ENCODE measurements around the gene SCART1. TPM values are rescaled to one million over a fixed set of nuclear protein-coding genes. Genes with fewer than 3 reads are reported as not detected.

Gene SCART1
- total RNA-seq, 1 donor from 2014 or later, result 1.3 TPM

DNA sequence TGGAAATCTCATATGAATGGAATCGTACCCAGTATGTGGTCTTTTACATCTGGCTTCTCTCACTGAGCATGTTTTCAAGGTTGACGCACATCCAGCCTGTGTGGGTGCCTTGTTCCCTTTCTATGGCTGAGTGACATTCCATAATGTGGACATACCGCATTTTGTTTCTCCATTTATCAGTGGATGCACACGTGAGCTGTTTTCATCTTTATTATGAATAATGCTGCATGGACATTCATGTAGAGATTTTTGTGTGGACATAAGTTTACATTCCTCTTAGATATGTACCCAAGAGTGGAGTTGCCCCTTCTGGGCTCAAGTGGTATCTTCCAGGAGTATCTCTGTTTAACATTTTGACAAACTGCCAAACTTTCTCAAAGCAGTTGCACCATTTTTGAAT, 1.3 kb upstream of the SCART1 start:
- Mint-ChIP-seq H3K9me3 (peaks cover 22% of the 10 kb centered on the region), H3K4me1 (ENCODE audit: low read depth) (no peaks in the 10 kb centered on the region), H3K27ac (no peak overlapping the region), H3K27me3 (ENCODE audit: low read depth) (peaks cover 4% of the 10 kb centered on the region), H3K4me3 (ENCODE audit: low read depth) (no peak overlapping the region), H3K36me3 (ENCODE audit: low read depth) (peaks cover 6% of the 10 kb centered on the region)
- DNase-seq (ENCODE audit: low spot score), result no peak
- intact Hi-C loops (cut with micrococcal nuclease), result no loop called here

DNA sequence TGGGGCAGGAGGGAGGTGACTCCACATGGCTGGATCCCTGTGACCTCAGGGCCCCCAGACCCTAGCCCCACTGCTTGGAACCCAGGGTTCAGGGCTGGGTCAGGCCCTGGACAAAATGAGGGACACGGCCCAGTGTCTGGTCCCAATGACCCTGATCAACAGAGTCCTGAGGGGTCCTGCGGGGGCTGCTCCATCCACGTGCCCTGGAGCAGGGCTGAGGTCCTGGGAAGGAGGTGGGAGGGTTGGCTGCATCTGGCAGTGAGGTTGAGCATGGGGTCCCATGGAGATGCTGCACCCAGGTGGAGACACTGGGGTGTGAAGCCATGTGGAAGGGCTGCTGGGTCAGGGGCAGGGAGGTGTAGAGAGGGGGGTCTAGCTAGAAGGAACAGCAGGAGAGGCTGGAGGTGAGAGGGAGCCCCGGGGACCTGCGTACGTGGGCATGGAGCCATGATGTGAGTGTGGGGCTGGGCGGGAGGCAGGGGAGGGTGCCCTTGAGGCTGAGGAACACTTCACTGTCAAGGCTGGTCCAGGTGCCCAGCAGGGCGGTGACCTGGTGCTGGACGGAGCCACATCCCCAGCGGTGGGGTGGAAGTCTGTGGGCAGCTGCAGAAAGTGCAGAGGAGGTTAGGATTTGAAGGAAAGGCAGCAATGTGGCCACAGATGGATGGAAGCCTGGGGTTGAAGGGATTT, 604 bp downstream of the SCART1 start:
- no peak for DNase-seq (ENCODE audit: low spot score)
- no peak overlapping the region for H3K4me3 Mint-ChIP-seq (ENCODE audit: low read depth)
- H3K4me1 Mint-ChIP-seq (ENCODE audit: low read depth), result no peaks in the 10 kb centered on the region
- no peak overlapping the region for H3K27ac Mint-ChIP-seq
- H3K36me3 Mint-ChIP-seq (ENCODE audit: low read depth), result no peaks in the 10 kb centered on the region
- H3K9me3 Mint-ChIP-seq, result peaks cover 3% of the 10 kb centered on the region
- intact Hi-C loops (cut with micrococcal nuclease), result no loop called here
- peaks cover 4% of the 10 kb centered on the region for H3K27me3 Mint-ChIP-seq (ENCODE audit: low read depth)

DNA sequence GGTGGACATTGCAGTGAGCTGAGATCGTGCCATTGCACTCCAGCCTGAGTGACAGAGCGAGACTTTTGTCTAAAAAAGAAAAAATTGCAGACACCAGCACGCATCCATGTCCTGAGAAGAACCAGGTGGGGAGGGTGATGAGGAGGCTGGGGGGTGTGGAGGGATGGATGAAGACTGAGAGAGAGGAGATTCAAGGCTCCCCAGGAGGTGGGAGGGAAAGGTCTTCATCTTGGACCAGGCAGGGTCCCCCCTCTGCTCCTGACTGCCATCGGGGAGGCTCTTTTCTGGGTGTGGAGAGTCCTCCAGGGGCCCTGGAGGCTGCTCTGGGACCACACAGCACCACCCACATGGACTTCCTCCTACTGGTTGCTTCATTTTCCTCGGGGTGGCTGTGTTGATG, 1.5 kb downstream of the SCART1 start:
- no peak overlapping the region for H3K4me3 Mint-ChIP-seq (ENCODE audit: low read depth)

DNA sequence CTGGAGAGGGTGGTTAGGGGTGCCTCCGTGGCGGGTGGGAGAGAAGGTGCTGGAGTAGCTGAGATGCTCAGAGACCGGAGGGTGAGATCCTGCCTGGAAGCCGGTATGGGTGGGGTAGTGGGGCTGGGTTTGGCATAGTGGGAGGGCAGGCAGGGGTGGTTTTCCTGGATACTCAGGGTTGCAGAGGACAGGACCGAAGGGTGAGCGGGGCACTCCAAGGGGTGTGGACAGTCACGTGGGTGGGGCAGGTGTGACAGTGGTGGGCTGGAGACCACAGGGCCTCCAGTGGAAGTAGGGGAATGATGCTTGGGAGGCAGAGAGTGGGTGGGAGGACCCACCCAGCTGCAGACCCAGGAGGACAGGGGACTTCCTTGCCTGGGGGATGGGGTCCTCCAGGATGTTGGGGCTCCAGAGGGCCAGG, 1.9 kb downstream of the SCART1 start:
- DNase-seq (ENCODE audit: low spot score), result no peak
- Mint-ChIP-seq H3K4me1 (ENCODE audit: low read depth) (no peaks in the 10 kb centered on the region), H3K4me3 (ENCODE audit: low read depth) (no peak overlapping the region), H3K9me3 (no peaks in the 10 kb centered on the region), H3K27me3 (ENCODE audit: low read depth) (peaks cover 2% of the 10 kb centered on the region), H3K36me3 (ENCODE audit: low read depth) (no peaks in the 10 kb centered on the region), H3K27ac (no peak overlapping the region)
- intact Hi-C loops (cut with micrococcal nuclease), result no loop called here

More for the DNA sequence above, 1.5 kb downstream of the SCART1 start:
- intact Hi-C loops (cut with micrococcal nuclease), result no loop called here
- Mint-ChIP-seq H3K36me3 (ENCODE audit: low read depth) (no peaks in the 10 kb centered on the region), H3K4me1 (ENCODE audit: low read depth) (no peaks in the 10 kb centered on the region), H3K27me3 (ENCODE audit: low read depth) (peaks cover 2% of the 10 kb centered on the region), H3K27ac (no peak overlapping the region), H3K9me3 (no peaks in the 10 kb centered on the region)
- no peak for DNase-seq (ENCODE audit: low spot score)

DNA sequence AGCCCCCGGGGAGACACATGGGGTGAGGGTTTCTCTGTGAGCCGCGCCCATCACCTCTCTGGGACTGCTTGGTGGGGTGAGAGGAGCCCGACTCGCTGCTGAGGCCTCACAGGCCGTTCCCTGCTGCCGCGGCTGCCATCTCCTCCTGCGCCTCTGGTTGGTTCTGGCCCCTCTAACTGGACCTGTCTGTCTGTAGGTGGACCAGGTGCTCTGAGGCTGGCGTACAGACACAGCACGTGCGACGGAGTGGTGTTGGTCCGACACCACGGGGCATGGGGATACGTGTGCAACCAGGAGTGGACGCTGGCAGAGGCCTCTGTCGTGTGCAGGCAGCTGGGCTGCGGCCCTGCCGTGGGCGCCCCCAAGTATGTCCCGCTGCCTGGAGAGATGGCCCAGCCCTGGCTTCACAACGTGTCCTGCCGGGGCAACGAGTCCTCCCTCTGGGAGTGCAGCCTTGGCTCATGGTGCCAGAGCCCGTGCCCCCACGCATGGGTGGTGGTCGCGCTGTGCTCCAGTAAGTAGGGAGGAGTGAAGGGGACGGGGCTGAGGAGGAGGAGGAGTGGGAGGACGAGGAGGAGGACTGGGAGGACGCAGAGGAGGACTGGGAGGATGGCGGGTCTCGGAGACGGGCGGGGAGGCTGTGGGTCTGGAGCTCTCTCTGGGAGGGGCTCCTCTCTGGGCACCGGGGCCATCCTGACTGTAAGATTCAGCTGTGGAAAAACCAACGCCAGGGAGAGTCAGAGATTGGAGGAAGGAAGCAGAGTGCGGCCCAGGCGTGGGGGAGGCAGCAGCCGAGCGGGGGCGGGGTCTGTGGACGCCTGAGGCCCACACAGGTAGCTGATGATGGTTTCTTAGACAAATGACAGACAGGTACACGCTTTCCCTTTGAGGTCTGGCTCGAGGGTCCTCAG, 2.6 kb downstream of the SCART1 start:
- H3K4me1 Mint-ChIP-seq (ENCODE audit: low read depth), result no peaks in the 10 kb centered on the region
- H3K9me3 Mint-ChIP-seq, result no peaks in the 10 kb centered on the region

DNA sequence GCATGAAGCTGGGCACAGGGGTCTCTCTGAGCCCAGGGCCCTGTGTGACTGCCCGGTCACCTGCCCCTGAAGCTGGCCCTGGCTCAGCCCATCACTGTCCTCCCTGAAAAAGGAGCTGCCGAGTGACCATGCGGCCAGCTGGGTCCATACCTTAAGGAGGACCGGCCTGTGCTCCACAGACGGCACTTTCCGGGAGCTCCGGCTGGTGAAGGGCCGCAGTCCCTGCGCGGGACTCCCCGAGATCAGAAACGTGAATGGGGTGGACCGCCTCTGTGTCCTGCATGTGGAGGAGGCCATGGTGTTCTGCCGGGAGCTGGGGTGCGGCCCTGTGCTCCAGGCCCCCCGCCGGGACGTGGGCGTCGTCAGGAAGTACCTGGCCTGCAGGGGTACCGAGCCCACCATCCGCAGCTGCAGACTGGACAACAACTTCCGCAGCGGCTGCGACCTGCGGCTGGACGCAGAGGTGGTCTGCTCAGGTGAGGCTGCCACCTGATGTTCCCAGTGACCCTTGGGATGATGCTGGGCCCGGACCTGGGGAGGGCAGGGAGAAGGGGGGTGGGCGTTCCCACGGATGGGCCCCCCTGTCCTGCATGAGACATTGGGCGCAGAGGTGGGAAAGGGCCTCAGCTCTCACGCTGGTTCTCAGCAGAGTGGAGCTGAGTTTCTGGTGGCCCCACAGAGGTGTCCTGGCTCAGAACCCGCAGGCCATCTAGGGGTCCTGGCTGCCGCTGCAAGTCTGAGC, 3.5 kb downstream of the SCART1 start:
- H3K9me3 Mint-ChIP-seq, result no peaks in the 10 kb centered on the region
- no peaks in the 10 kb centered on the region for H3K4me1 Mint-ChIP-seq (ENCODE audit: low read depth)
- no peak overlapping the region for H3K4me3 Mint-ChIP-seq (ENCODE audit: low read depth)
- H3K27ac Mint-ChIP-seq, result no peak overlapping the region
- intact Hi-C loops (cut with micrococcal nuclease), result no loop called here
- no peaks in the 10 kb centered on the region for H3K36me3 Mint-ChIP-seq (ENCODE audit: low read depth)
- H3K27me3 Mint-ChIP-seq (ENCODE audit: low read depth), result no peaks in the 10 kb centered on the region
- DNase-seq (ENCODE audit: low spot score), result no peak

More for the DNA sequence above, 2.6 kb downstream of the SCART1 start:
- peaks cover 2% of the 10 kb centered on the region for H3K27me3 Mint-ChIP-seq (ENCODE audit: low read depth)
- no peak overlapping the region for H3K4me3 Mint-ChIP-seq (ENCODE audit: low read depth)
- intact Hi-C loops (cut with micrococcal nuclease), result no loop called here
- H3K36me3 Mint-ChIP-seq (ENCODE audit: low read depth), result no peaks in the 10 kb centered on the region
- H3K27ac Mint-ChIP-seq, result no peak overlapping the region
- no peak for DNase-seq (ENCODE audit: low spot score)

DNA sequence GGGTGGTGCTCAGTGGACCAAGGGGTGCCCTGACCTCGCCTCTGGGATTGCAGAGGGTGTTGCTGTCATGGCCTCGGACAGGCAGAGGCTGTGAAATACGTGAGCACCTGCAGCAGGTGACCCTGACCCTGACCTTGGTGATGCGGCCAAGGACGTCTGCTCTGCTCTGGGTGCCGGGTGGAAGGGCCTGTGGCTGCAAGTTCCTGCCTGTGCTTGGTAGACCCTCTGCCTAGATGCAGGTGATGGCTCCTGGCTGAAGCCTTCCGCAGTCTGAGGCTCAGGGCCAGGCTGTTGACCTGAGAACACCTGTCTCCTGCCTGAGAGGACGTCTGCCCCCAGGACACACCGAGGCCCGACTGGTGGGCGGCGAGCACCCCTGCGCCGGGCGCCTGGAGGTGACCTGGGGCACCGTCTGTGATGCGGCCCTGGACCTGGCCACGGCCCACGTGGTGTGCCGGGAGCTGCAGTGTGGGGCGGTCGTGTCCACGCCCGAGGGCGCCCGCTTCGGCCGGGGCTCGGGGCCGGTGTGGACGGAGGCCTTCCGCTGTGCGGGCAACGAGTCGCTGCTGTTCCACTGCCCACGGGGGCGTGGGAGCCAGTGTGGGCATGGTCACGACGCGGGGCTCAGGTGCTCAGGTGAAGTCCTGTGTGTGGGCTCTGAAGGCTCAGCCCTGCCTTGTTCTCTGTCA, 4.4 kb downstream of the SCART1 start:
- H3K4me3 Mint-ChIP-seq (ENCODE audit: low read depth), result no peak overlapping the region
- H3K4me1 Mint-ChIP-seq (ENCODE audit: low read depth), result no peaks in the 10 kb centered on the region
- no peaks in the 10 kb centered on the region for H3K27me3 Mint-ChIP-seq (ENCODE audit: low read depth)
- H3K27ac Mint-ChIP-seq, result no peak overlapping the region
- intact Hi-C loops (cut with micrococcal nuclease), result no loop called here
- no peak for DNase-seq (ENCODE audit: low spot score)
- no peaks in the 10 kb centered on the region for H3K9me3 Mint-ChIP-seq
- no peaks in the 10 kb centered on the region for H3K36me3 Mint-ChIP-seq (ENCODE audit: low read depth)

DNA sequence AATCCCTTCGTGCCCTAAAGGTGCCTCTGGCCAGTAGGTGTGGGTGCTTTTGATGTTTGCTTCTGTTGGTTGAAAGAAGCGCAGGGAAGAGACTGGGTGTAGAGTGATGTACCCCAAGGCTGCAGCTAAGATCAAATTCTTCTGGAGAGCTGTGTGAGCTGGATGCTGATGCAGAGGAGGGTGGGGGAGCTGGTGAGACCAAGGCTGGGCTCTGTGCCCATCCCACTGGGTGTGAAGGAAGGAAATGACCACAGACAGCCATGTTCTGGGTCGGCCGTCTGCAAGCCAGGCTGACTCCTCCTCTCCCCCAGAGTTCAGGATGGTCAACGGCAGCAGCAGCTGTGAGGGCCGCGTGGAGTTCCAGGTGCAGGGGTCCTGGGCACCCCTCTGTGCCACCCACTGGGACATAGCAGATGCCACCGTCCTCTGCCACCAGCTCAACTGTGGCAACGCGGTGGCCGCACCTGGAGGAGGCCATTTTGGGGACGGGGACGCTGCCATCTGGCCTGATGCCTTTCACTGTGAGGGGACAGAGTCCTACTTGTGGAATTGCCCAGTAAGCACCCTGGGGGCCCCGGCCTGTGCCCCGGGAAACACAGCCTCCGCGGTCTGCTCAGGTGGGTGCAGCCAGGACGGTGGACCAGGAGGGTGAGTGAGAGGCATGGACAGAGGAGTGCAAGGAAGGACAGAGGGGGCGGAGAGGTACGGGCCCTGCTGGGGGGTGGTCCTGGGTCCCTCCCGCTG, 5.1 kb downstream of the SCART1 start:
- intact Hi-C loops (cut with micrococcal nuclease), result no loop called here
- peaks cover under 1% of the 10 kb centered on the region for H3K27me3 Mint-ChIP-seq (ENCODE audit: low read depth)
- no peak overlapping the region for H3K27ac Mint-ChIP-seq
- H3K4me1 Mint-ChIP-seq (ENCODE audit: low read depth), result no peaks in the 10 kb centered on the region
- no peak for DNase-seq (ENCODE audit: low spot score)
- H3K9me3 Mint-ChIP-seq, result no peaks in the 10 kb centered on the region
- H3K4me3 Mint-ChIP-seq (ENCODE audit: low read depth), result no peak overlapping the region
- no peaks in the 10 kb centered on the region for H3K36me3 Mint-ChIP-seq (ENCODE audit: low read depth)

DNA sequence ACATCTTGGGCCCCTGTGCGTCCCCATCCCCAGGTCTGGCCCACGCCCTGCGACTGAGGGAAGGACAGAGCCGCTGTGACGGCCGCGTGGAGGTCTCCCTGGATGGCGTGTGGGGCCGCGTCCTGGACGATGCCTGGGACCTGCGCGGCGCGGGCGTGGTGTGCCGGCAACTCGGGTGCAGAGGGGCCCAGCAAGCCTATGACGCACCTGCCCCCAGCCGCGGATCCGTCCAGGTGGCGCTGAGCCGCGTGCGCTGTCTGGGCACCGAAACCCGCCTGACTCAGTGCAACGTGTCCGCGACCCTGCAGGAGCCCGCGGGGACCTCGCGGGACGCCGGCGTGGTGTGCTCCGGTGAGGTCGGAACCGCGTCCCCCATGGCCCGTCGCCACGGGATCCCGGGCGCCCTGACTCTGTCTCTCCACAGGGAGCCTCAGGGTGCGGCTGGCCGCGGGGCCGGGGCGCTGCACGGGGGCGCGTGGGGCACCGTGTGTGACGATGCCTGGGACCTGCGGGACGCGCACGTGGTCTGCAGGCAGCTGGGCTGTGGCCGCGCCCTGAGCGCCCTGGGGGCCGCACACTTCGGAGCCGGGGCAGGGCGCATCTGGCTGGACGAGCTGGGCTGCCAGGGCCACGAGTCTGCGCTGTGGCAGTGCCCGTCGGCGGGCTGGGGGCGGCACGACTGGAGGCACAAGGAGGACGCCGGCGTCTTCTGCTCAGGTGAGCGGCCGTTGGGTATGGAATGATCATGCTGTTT, 5.9 kb downstream of the SCART1 start:
- Mint-ChIP-seq H3K4me1 (ENCODE audit: low read depth) (no peaks in the 10 kb centered on the region), H3K9me3 (no peaks in the 10 kb centered on the region), H3K27ac (no peak overlapping the region), H3K27me3 (ENCODE audit: low read depth) (peaks cover 7% of the 10 kb centered on the region), H3K4me3 (ENCODE audit: low read depth) (no peak overlapping the region), H3K36me3 (ENCODE audit: low read depth) (no peaks in the 10 kb centered on the region)
- intact Hi-C loops (cut with micrococcal nuclease), result no loop called here
- DNase-seq (ENCODE audit: low spot score), result no peak

DNA sequence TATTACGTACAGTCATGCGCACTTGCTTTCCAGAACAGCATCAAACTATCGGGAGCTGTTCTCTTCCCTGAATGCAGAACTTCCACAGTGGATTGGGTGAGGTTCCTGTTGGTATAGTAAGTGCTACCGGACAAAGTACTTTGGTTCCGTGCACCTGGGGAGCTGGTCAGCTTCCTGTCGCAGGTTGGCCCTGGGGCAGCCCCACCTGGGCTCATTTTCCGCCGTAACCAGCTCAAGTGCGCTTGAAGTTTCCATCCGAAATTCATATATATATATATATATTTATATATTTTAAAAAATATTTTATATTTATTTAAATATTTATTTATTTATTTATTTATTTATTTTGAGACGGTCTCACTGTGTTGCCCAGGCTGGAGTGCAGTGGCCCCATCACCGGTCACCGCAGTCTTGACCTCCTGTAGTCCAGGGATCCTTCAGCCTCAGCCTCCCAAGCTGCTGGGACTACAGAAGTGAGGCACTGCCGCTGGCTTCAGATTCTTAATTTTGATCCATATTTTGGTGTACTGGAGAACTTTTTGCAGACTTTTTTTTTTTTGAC, 6.5 kb downstream of the SCART1 start:
- Mint-ChIP-seq H3K4me3 (ENCODE audit: low read depth) (no peak overlapping the region), H3K4me1 (ENCODE audit: low read depth) (no peaks in the 10 kb centered on the region), H3K36me3 (ENCODE audit: low read depth) (no peaks in the 10 kb centered on the region), H3K27me3 (ENCODE audit: low read depth) (peaks cover 7% of the 10 kb centered on the region), H3K27ac (no peak overlapping the region), H3K9me3 (no peaks in the 10 kb centered on the region)
- no peak for DNase-seq (ENCODE audit: low spot score)
- intact Hi-C loops (cut with micrococcal nuclease), result no loop called here

DNA sequence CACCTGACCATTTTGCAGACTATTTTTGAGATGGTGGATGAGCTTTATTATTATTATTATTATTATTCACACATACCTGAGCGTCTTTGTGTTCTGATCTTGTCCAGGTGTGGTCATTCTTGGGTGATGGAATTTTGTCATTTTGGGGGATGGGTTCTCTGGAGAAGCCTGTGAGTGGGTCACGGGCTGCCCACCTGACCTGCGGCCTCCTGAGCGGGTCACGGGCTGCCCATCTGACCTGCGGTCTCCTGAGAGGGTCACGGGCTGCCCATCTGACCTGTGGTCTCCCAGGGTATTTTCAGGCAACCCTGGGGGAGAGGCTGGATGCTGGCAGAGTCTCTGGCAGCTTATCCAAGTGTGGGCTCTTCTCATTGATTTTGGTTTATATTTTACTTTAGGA, 7.3 kb downstream of the SCART1 start:
- H3K27ac Mint-ChIP-seq, result no peak overlapping the region
- no peaks in the 10 kb centered on the region for H3K4me1 Mint-ChIP-seq (ENCODE audit: low read depth)
- H3K4me3 Mint-ChIP-seq (ENCODE audit: low read depth), result no peak overlapping the region
- no peaks in the 10 kb centered on the region for H3K36me3 Mint-ChIP-seq (ENCODE audit: low read depth)
- intact Hi-C loops (cut with micrococcal nuclease), result no loop called here
- no peaks in the 10 kb centered on the region for H3K9me3 Mint-ChIP-seq
- no peak for DNase-seq (ENCODE audit: low spot score)
- peaks cover 7% of the 10 kb centered on the region for H3K27me3 Mint-ChIP-seq (ENCODE audit: low read depth)

Measured in activated T-helper 2 cell treated with anti-CD3 and anti-CD28 coated beads, Interferon-gamma antibody, Interleukin-2, Interleukin-4, amounts not matched to agents 10 μg/mL and 5 μg/mL and 100 μg/mL, durations not matched to agents 14 hours and 24 hours and 36 hours (primary cell).